Measurements from ENCODE around the gene SLC35G6.
"Not testable (repeated sequence)": the region's sequence is repeated elsewhere in the genome, so short reads cannot be mapped to it uniquely, and the experiment has no call there.

The SLC35G6 gene

DNA sequence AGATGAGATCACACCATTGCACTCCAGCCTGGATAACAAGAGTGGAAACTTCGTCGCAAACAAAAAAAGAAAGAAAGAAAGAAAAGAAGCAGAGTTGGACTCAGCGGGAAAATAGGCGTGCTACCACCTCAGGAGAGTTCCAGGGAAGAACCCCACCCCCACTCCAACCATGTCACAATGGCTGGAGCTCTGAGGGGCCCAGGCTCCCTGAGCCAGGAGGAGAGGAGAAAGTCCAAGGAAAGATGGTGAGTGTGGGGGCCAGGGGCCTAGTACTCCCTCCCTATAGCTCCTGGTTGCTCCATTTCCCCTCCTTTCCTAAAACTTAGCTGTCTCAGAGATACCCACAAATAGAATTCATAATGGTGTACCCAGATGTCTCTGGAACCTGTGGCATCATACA is at the start of gene SLC35G6:
SLC35G6 (plus strand) TSS at position 172 of the 400 bp plus-strand sequence; CDS start at position 243, 71 bp downstream.
- FAIRE-seq; DNase-seq (ENCODE audit: insufficient read length, low spot score): not testable (repeated sequence)

DNA sequence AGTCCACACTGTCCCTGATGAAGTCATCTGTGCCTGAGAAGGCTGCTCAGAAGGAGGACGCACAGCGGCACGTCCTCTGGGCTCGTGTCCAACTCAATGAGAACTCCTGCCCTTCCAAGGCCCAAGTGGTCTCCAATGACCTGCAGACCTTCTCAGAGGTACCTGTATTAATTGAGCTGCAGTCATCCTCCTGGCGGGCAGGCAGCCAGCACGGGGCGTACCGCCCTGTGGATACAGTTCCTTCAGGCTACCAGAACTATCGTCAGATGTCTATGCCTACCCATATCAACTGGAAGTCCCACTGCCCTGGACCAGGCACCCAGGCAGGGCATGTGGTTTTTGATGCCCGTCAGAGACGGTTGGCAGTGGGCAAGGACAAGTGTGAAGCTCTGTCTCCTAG is 49.0 kb upstream of the SLC35G6 start:
- no peak for DNase-seq (ENCODE audit: insufficient read length, low spot score)
- no peak for FAIRE-seq

DNA sequence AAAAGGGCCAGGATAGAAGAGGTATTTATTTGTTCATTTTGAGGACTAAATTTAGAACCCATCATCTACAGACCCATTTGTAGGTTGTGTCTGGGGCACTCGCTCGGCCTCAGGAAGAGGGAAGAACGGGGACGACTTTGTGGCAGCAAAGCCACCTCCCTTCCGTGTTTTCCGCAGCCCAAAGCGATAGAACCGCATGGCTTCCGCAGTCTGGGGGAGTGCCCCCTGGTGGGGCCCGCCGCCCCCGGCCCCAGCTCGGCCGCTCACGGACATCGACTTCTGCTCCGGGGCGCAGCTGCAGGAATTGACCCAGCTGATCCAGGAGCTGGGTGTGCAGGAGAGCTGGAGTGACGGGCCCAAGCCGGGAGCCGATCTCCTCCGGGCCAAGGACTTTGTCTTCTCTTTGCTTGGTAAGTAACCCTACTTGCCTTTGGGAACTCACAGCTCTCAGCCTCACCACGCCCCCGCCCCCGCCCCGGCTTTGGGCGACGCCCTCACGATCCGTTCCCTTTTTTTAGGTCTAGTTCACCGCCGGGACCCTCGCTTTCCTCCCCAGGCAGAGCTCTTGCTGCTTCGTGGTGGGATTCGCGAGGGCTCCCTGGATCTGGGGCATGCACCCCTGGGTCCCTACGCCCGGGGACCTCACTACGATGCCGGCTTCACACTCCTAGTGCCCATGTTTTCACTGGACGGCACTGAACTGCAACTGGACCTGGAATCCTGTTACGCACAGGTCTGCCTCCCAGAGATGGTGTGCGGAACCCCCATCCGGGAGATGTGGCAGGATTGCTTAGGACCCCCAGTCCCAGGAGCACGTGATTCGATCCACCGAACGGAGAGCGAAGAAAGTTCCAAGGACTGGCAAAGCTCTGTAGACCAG is 45.3 kb upstream of the SLC35G6 start:
- DNase-seq (ENCODE audit: insufficient read length, low spot score) (no peak), FAIRE-seq (no peak)

DNA sequence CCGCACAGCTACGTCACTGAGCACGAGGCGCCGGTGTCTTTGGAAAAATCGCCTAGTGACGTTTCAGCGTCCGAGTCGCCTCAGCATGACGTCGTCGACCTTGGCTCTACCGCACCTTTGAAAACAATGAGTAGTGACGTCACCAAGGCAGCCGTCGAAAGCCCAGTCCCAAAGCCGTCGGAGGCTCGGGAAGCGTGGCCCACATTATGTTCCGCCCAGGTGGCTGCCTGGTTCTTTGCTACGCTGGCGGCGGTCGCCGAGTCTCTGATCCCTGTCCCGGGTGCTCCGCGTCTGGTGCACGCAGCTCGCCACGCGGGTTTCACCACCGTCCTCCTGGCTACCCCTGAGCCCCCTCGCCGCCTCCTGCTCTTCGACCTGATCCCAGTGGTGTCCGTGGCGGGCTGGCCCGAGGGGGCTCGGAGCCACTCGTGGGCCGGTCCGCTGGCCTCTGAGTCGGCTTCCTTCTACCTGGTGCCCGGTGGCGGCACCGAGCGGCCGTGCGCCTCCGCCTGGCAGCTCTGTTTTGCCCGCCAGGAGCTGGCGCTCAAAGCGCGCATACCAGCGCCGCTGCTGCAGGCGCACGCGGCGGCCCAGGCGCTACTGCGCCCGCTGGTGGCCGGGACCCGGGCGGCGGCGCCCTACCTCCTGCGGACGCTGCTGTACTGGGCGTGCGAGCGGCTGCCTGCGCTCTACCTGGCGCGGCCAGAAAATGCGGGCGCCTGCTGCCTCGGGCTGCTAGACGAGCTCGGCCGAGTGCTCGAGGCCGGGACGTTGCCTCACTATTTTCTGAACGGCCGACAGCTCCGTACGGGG is 44.5 kb upstream of the SLC35G6 start:
- FAIRE-seq: peak; percentile 73
- DNase-seq (ENCODE audit: insufficient read length, low spot score): peak; percentile 76

DNA sequence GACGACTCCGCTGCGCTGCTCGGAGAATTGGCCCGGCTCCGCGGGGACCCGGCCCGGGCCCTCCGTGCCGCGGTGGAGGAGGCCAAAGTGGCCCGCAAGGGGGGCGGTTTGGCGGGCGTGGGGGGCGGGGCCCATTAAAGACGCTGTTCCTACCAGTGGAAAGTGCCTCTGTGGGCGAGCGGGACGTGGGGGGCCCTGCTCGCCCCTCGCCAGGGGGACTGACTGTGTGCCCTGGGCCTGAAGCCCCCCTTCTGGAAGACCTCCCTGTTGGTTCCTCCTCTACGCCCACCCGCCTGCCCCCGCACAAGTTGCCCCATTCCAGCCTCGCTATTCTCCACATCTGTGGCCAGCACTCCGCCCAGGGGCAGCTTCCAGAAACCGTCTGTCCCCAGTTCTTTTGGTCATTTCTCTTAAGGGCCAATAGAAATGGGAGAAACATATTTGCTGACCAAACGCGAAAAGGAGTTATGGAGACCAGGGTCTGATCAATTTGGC is 43.8 kb upstream of the SLC35G6 start:
- no peak for FAIRE-seq

DNA sequence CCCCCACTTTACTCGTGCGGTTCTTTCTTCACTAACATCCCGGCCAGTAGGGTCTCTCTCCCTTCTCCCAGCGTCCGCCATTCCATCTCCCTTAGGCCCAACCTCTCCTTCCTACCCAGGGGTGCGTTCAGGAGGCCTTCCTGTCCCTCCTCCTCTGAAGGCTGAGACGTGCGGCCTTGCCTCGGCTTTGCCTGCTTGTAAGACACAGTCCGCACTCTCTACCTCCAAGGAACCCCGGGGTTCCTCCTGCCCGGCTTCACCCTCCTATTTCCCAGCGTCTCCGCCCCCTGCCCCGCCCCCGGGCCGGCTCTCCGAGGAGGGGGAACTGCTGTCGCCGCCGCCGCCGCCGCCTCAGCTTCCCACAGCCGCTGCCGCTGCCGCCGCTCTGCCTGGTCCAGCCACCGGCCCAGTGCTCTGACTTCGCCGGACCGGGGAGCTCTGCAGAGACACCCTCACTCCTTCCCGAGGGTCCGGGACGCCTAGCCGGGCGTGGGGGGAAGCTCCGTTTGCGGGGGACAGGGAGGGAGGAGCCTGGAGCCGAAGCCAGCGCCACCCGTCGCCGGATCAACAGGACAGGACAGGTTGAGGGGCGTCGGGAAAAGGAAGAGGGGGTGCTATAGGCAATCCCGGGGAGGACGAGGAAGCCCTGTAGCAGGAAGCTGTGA is 43.2 kb upstream of the SLC35G6 start:
- no peak for FAIRE-seq
- no peak for DNase-seq (ENCODE audit: insufficient read length, low spot score)

More for the DNA sequence above, 43.8 kb upstream of the SLC35G6 start:
- no peak for DNase-seq (ENCODE audit: insufficient read length, low spot score)

DNA sequence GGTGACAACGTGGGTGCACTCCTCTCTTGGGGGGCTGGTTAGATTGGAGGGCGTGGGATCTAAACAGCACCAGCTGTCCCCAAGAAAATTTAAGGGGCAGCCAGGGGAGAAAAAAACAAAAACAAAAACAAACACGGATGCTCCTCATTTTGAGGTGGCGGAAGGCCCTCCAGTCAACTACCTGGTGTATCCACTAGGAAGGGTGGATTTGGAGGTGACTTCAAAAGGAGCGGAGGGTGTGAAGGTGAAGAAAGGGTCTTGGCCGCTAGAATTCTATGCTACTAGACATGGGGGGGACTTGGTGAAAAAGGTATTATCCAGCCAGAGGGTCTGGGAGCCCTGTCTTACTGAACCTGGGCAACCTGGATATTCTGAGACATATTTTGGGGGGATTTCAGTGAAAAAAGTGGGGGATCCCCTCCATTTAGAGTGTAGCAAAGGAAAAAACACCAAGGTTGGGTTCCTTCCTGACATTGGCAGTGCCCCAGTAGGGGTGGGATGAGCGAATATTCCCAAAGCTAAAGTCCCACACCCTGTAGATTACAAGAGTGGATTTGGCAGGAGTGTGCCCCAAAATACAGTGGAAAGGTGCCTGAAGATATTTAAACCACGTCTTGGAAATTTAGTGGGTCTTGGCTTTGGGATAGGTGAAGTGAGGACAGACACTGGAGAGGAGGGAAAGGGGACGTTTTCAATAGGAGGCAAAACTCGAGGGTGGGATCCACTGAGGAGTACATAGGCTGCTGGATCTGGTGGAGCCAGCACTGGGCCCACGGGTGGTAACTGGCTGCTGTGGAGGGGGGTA is 42.4 kb upstream of the SLC35G6 start:
- DNase-seq (ENCODE audit: insufficient read length, low spot score) (no peak), FAIRE-seq (no peak)

DNA sequence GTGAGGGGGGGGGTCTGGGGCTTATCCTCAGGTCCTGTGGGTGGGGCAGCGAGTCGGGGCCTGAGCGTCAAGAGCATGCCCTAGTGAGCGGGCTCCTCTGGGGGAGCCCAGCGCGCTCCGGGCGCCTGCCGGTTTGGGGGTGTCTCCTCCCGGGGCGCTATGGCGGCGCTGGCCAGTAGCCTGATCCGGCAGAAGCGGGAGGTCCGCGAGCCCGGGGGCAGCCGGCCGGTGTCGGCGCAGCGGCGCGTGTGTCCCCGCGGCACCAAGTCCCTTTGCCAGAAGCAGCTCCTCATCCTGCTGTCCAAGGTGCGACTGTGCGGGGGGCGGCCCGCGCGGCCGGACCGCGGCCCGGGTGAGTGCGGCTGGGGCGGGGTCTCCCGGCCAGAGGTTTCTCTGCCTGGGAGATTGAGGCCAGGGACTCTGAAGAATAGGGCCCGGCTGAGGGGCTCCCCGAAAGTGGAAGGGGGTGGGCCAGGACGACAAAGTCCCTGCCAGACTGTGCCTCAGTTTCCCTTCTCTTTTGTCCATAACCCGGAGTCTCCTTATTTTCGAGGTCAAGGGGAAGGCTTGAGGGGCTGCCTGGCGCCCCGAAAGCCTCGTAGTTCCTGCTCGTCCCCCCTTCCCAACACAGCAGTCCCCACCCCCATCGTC is 41.7 kb upstream of the SLC35G6 start, which contains the start of gene FGF11:
FGF11 (plus strand) TSS at position 51 of the 651 bp plus-strand sequence; CDS start at position 160, 109 bp downstream.
- no peak for DNase-seq (ENCODE audit: insufficient read length, low spot score)

DNA sequence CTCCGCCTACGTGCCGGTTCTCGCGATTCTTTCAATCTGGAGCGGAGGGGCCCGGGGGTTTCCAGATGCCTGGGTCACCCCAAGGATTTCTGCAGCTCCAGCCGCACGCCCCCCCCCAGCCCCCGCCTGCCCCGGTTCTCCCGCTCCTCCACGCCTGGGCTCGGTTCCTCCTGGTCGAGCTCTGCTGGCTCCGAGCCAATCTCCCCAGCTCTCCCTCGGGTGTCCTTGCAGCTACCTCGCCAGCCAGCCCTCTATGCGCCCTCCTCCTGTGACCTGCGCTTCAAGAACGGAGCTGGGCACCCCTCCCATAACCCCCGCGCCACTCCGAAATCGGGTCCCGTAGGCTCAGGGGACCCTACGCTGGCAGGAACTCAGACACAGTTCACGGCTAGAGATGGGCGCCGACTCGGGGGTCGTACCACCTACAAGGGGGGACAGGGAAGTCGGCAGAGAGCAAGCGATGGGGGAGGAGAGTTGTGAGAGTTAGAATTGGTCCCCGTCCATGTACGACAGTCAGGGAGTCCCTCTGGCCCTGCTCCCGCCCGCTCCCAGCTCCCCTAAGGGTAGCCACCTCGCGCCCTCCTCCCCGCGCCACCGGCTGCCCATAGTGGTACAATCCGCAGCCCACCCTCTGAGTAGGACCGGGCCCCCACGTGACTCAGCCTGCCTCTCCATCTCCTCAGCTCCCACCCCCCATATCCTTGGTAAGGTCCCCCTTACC is 41.0 kb upstream of the SLC35G6 start:
- FAIRE-seq (peak; percentile 92), DNase-seq (ENCODE audit: insufficient read length, low spot score) (peak; percentile 66)

More for the DNA sequence above, 41.7 kb upstream of the SLC35G6 start, which contains the start of gene FGF11:
- no peak for FAIRE-seq

DNA sequence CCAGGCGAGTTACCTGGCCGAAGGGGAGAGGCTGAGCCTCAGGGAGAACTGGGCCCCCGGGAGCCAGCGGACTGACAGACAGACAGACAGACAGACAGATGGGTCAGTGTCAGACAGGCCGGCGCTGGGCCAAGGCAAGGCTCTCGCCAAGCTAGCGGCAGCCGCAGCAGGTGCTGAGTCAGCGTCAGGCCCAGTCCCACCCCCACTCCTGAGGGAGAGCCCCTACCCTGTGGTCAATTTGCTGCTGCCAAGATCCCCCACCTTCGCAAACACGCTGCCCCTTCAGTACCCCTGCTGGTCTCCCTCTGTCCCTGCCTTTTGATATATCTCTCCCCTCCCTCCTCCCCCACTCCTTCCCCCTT is 40.4 kb upstream of the SLC35G6 start:
- FAIRE-seq (no peak), DNase-seq (ENCODE audit: insufficient read length, low spot score) (peak; percentile 41)

DNA sequence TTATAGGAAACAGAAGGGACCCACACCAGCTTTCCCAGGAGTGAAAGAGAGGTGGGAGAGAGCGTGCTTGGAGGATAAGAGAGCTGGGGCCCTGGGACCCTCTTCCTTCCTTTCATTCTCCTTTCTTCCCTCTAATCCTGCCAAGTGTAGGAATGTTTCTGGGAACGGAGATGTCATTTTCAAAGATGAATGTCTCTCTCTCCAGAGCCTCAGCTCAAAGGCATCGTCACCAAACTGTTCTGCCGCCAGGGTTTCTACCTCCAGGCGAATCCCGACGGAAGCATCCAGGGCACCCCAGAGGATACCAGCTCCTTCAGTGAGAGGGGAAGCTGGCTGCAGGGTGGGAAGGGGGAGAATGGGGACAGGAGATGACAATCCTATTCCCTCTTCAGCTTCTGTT is 40.0 kb upstream of the SLC35G6 start:
- no peak for FAIRE-seq

DNA sequence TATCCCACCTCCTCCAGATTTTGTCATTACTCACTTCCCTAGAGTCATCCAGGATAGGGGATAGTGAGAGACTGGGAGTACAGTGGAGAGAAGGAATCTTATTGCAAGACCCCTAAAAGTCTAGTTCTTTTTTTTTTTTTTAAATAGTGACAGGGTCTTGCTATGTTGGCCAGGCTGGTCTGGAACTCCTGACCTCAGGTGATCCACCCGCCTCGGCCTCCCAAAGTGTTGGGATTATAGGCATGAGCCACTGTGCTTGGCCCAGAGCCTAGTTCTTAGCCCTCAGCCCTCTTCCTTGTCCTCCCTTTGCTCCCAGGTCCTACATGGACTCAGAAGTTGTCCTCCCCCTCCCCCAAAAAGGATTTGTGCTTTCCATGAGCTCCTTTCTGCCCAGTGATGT is 39.1 kb upstream of the SLC35G6 start:
- no peak for FAIRE-seq

More for the DNA sequence above, 40.0 kb upstream of the SLC35G6 start:
- no peak for DNase-seq (ENCODE audit: insufficient read length, low spot score)

DNA sequence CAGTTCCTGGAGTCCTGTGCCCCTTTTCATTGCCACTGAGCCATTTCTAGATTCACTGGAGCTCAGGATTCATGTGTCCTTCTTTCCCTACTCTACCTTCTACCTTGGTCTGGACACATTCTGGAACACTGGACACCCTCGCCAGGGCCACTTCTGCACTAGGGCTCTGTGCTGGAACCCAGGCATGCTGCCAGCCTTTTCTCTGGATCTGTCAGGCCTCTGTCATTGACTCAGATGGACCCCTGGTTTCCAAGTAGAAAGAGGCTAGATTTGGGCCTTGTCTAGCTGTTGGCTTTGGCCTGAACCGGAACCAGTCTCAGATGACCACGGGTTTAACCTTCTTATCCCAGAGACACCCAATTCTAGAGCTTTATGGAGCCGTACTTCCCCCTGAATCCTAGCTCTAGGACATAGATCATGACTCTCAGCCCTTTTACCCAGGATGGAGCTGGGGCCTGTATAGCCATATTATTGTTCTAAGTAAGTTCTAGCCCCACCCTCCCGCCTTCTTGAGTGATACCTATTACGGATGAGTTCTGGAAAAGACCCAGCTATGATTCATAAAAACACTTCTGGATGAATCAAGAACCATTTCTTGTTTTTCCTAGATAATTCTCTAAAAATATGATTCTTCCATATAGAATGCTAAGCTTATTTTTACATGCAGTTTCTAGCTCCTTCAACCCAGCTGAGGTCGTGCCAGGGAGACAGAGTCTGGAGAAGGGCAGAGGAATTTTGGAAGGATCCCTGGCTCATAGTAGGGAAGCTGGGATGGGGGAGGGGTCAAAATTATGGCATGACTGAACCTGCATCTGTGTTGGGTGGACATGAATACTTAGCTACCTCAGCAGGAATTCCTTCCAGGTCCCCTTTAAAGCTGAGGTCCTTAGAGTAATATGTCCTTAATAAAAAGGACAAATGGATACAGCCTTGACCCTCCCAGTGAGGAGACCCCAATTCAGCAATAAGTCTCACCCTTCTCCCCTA is 37.5 kb upstream of the SLC35G6 start:
- FAIRE-seq (peak; percentile 75), DNase-seq (ENCODE audit: insufficient read length, low spot score) (no peak)

More for the DNA sequence above, 39.1 kb upstream of the SLC35G6 start:
- DNase-seq (ENCODE audit: insufficient read length, low spot score): no peak

DNA sequence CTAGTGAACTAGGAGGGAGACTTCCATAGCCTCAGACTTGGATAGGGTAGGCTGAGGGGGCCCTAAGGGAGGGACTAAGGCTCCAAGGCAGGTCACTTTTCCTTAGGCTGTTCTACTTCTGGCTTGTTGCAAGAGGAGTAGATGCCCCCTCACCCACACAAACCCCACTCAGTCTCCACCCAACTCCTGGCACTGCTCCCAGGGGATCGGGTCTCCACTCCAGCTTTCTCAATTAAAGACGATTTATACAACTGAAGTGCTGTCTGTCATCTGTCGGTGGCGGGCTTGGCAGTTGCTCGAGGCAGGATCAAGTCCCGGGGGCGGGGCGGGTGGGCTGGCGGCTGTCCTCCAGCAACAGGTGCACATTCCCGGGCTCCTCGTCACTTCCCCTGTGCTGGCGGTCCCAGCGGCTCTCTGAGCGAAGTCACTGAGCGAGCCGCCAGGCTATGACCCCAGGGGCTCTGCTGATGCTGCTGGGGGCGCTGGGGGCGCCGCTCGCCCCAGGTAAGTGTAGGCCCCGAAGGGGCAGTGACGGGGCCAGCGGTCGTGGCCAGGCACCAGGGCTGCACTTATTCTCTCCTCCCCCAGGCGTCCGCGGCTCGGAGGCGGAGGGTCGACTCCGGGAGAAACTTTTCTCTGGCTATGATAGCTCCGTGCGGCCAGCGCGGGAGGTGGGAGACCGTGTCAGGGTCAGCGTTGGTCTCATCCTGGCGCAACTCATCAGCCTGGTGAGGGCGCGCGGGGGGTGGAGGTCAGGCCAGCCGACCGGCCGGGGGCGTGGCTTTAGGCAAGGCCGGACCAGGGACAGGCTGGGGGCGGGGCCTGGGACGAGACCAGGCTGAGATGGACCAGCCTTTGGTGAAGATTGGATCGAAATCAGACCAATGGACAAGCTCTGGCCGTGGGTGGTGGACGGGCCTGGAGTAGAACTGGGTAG is 36.3 kb upstream of the SLC35G6 start, which contains the start of gene CHRNB1:
CHRNB1 (plus strand) TSS at position 380 of the 937 bp plus-strand sequence; CDS start at position 447, 67 bp downstream.
- peak; percentile 98 for FAIRE-seq
- DNase-seq (ENCODE audit: insufficient read length, low spot score): peak; percentile 88

DNA sequence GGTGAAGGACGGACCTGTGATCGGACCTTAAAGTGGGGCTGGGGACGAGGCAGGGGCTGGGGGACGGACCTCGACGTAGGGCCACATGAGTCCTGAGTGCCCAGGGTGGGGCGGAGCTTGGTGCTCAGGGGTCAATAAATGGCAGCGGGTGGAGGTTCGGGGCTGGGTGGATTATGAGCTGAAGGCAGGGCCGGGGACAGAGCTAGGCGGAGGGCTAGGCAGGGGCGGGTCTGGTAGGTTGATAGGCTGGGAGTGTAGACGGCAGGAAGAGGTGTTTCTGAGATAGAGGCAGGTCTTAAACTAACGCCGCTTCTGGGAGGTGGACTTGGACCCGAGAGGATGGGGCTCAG is 35.7 kb upstream of the SLC35G6 start:
- FAIRE-seq: no peak
- no peak for DNase-seq (ENCODE audit: insufficient read length, low spot score)

DNA sequence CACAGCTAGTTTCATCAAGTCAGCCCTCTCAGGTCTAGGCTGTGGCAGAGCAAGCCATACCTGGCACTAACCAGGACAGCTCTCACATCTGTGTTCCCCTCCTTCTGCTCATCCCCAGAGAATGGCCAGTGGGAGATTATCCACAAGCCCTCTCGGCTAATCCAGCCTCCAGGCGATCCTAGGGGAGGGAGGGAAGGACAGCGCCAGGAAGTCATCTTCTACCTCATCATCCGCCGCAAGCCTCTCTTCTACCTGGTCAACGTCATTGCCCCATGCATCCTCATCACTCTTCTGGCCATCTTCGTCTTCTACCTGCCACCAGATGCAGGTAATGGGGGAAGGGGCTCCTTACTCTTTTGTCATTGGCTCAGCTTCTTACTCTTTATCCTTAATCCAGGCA is 32.8 kb upstream of the SLC35G6 start:
- no peak for DNase-seq (ENCODE audit: insufficient read length, low spot score)

More for the DNA sequence above, 32.8 kb upstream of the SLC35G6 start:
- FAIRE-seq: no peak
